Measurements from ENCODE around the gene XYLB.
A peak's percentile ranks its signal among the peaks of the same experiment; 100 is the strongest.

The XYLB gene

GRCh38 chr3:38345879-38346586 is 552 bp upstream of the XYLB start:
- no peaks in the 10 kb centered on the region for H3K27me3 ChIP-seq (ENCODE audit: insufficient read depth, low read length, poor library complexity)
- peak overlapping the region; percentile 87 for H3K9ac ChIP-seq (ENCODE audit: low read depth, low read length)
- peaks cover 4% of the 10 kb centered on the region for H3K79me2 ChIP-seq (ENCODE audit: insufficient read depth, low read length)
- ATAC-seq (ENCODE audit: insufficient read depth, low read depth) (no peak), DNase-seq (no peak)
- H3K4me3 ChIP-seq (ENCODE audit: low read depth in 1 of 2, low read length in 2 of 2) = peak overlapping the region; percentile 60 to 85; a peak in 3 of 4 replicates
- H3K4me1 ChIP-seq (ENCODE audit: insufficient read depth, low read length) = peaks cover 34% of the 10 kb centered on the region
- TF ChIP-seq CTCF (IDR thresholded peaks at IDR 0.05; ENCODE audit: borderline replicate concordance, extremely low read depth, low read length, poor library complexity, severe bottlenecking) = no peak
- no peak for TF ChIP-seq EZH2 (IDR thresholded peaks at IDR 0.05; ENCODE audit: borderline replicate concordance, low read depth, low read length, severe bottlenecking)
- peak overlapping the region; percentile 96 for H2AFZ ChIP-seq (ENCODE audit: low read depth, low read length)
- H3K4me2 ChIP-seq (ENCODE audit: insufficient read depth, low read length) = peak overlapping the region; percentile 89
- H3K9me3 ChIP-seq (ENCODE audit: insufficient read depth, low read length, severe bottlenecking) = no peaks in the 10 kb centered on the region
- peak overlapping the region; percentile 29; the same call in 1 of the 2 replicates for H3K27ac ChIP-seq (ENCODE audit: low read length)
- peaks cover 4% of the 10 kb centered on the region; the same call in 1 of the 2 replicates for H3K36me3 ChIP-seq (ENCODE audit: insufficient read depth, low read length)
- H4K20me1 ChIP-seq (ENCODE audit: insufficient read depth, low read length) = no peaks in the 10 kb centered on the region

- Histone ChIP-seq H4K20me1 (ENCODE audit: insufficient read depth, low read length) (no peaks in the 10 kb centered on the region), H3K4me1 (ENCODE audit: insufficient read depth, low read length) (peaks cover 34% of the 10 kb centered on the region), H2AFZ (ENCODE audit: low read depth, low read length) (peak overlapping the region; percentile 96), H3K9ac (ENCODE audit: low read depth, low read length) (peak overlapping the region; percentile 87), H3K27me3 (ENCODE audit: insufficient read depth, low read length, poor library complexity) (no peaks in the 10 kb centered on the region), H3K9me3 (ENCODE audit: insufficient read depth, low read length, severe bottlenecking) (no peaks in the 10 kb centered on the region), H3K79me2 (ENCODE audit: insufficient read depth, low read length) (peaks cover 7% of the 10 kb centered on the region), H3K27ac (ENCODE audit: low read length) (peak overlapping the region; percentile 64; the same call in 1 of the 2 replicates), H3K4me2 (ENCODE audit: insufficient read depth, low read length) (peak overlapping the region; percentile 89), H3K4me3 (ENCODE audit: low read depth in 1 of 2, low read length in 2 of 2) (peak overlapping the region; percentile 60 to 85; a peak in 3 of 4 replicates), H3K36me3 (ENCODE audit: insufficient read depth, low read length) (peaks cover 9% of the 10 kb centered on the region)
- ATAC-seq (ENCODE audit: insufficient read depth, low read depth) (no peak), DNase-seq (no peak)
- TF ChIP-seq EZH2 (IDR thresholded peaks at IDR 0.05; ENCODE audit: borderline replicate concordance, low read depth, low read length, severe bottlenecking) (no peak), CTCF (IDR thresholded peaks at IDR 0.05; ENCODE audit: borderline replicate concordance, extremely low read depth, low read length, poor library complexity, severe bottlenecking) (no peak)
Observed at GRCh38 chr3:38347421-38348200, 1.0 kb downstream of the XYLB start.

GRCh38 chr3:38348903-38349302 is 2.3 kb downstream of the XYLB start:
- H3K36me3 ChIP-seq (ENCODE audit: insufficient read depth, low read length) = peaks cover 9% of the 10 kb centered on the region
- no peak for TF ChIP-seq CTCF (IDR thresholded peaks at IDR 0.05; ENCODE audit: borderline replicate concordance, extremely low read depth, low read length, poor library complexity, severe bottlenecking)
- no peak for TF ChIP-seq EZH2 (IDR thresholded peaks at IDR 0.05; ENCODE audit: borderline replicate concordance, low read depth, low read length, severe bottlenecking)
- peak overlapping the region; percentile 89; the same call in 1 of the 2 replicates for H3K4me2 ChIP-seq (ENCODE audit: insufficient read depth, low read length)
- H3K27me3 ChIP-seq (ENCODE audit: insufficient read depth, low read length, poor library complexity) = no peaks in the 10 kb centered on the region
- peaks cover 7% of the 10 kb centered on the region for H3K79me2 ChIP-seq (ENCODE audit: insufficient read depth, low read length)
- no peak overlapping the region for H3K4me3 ChIP-seq (ENCODE audit: low read depth in 1 of 2, low read length in 2 of 2)
- ATAC-seq (ENCODE audit: insufficient read depth, low read depth) = no peak
- no peak overlapping the region for H3K9ac ChIP-seq (ENCODE audit: low read depth, low read length)
- DNase-seq = no peak
- no peak overlapping the region for H2AFZ ChIP-seq (ENCODE audit: low read depth, low read length)
- peaks cover 34% of the 10 kb centered on the region for H3K4me1 ChIP-seq (ENCODE audit: insufficient read depth, low read length)
- H3K27ac ChIP-seq (ENCODE audit: low read length) = no peak overlapping the region
- no peaks in the 10 kb centered on the region for H3K9me3 ChIP-seq (ENCODE audit: insufficient read depth, low read length, severe bottlenecking)
- no peaks in the 10 kb centered on the region for H4K20me1 ChIP-seq (ENCODE audit: insufficient read depth, low read length)

Measured in DND-41 (cell line).